Endothelial cell of umbilical vein (primary cell): ENCODE measurements around the gene IFNA10. TPM values are rescaled to one million over a fixed set of nuclear protein-coding genes. Genes with fewer than 3 reads are reported as not detected.
"Not testable (repeated sequence)": the region's sequence is repeated elsewhere in the genome, so short reads cannot be mapped to it uniquely, and the experiment has no call there.

Source experiments
- BruUV-seq: library from RNA; stranded (reverse); fragments of 400-500 nt; replicated peaks from 2 replicates; lab custom pipeline; 2021; lab: Mats Ljungman, UMichigan
- CTCF ChIA-PET: fragments of 300-600, 350-600 bp; sonication (Branson Sonifier 250); formaldehyde crosslinking; loops from one replicate; lab custom pipeline; 2021; ENCODE audit warnings: antibody characterized with exemption, inconsistent platforms; lab: Charles Lee
- POLR2A ChIA-PET: fragments of 300-600, 350-600 bp; sonication (Branson Sonifier 250); formaldehyde crosslinking; loops from one replicate; lab custom pipeline; 2021; ENCODE audit warnings: antibody characterized with exemption, inconsistent platforms; lab: Charles Lee
- DNase-seq: peaks from one replicate; pipeline ENCODE4 v3.0.0-alpha.2; 2011; ENCODE audit warnings: low read depth, low spot score
- FAIRE-seq: peaks from 2 replicates; lab custom pipeline; 2011; peaks lifted over from hg19 to GRCh38; lab: Jason Lieb, UNC
- H2AFZ ChIP-seq: 2 replicates; pipeline ENCODE4 v1.6.0; 2012; ENCODE audit warnings: low read depth, low read length, control low read depth, inconsistent platforms
- H3K27ac ChIP-seq: 2 replicates; pipeline ENCODE4 v1.5.1; 2011; ENCODE audit warnings: low read depth, mild to moderate bottlenecking, control low read depth, low read length, moderate library complexity; ENCODE audit not compliant: insufficient read depth
- H3K27me3 ChIP-seq, 2 experiments: 2 replicates each; pipeline versions ENCODE4 v1.6.0 to v1.6.1; 2011; ENCODE audit warnings: low read length in 2 of 2, mixed read lengths in 1 of 2; ENCODE audit not compliant: control insufficient read depth in 2 of 2, insufficient read depth in 2 of 2
- H3K36me3 ChIP-seq, 2 experiments: 2 replicates in 1 of 2; 3 replicates in 1 of 2; pipeline ENCODE4 v1.5.1; 2011; ENCODE audit warnings: low read length in 2 of 2, mild to moderate bottlenecking in 1 of 2, moderate library complexity in 1 of 2; ENCODE audit not compliant: control insufficient read depth in 2 of 2, insufficient read depth in 2 of 2; ENCODE audit errors: extremely low read depth in 1 of 2
- H3K4me1 ChIP-seq: 3 replicates; pipeline ENCODE4 v1.5.1; 2011; ENCODE audit warnings: mild to moderate bottlenecking, low read length; ENCODE audit not compliant: control insufficient read depth, insufficient read depth; ENCODE audit errors: extremely low read depth
- H3K4me2 ChIP-seq: 2 replicates; pipeline ENCODE4 v1.6.1; 2011; ENCODE audit warnings: low read length, control low read depth, mixed read lengths; ENCODE audit not compliant: insufficient read depth
- H3K4me3 ChIP-seq, 3 experiments: fragments of 200-600 bp in 1 of 3; sonication (generic), shearing (Covaris generic) in 1 of 3; replicated peaks in 1 of 3; 2 replicates each; pipeline ENCODE4 v1.5.1; 2011 to 2016; ENCODE audit warnings: control low read depth in 3 of 3, low read length in 3 of 3, mild to moderate bottlenecking in 2 of 3, inconsistent platforms in 1 of 3, low read depth in 1 of 3, moderate library complexity in 1 of 3; ENCODE audit not compliant: insufficient read depth in 1 of 3
- H3K79me2 ChIP-seq: 2 replicates; pipeline ENCODE4 v1.6.0; 2012; ENCODE audit warnings: low read length, inconsistent platforms; ENCODE audit not compliant: control insufficient read depth, insufficient read depth
- H3K9ac ChIP-seq: replicated peaks from 2 replicates; pipeline ENCODE3; 2011; ENCODE audit warnings: low read length, control low read depth; ENCODE audit not compliant: insufficient read depth; ENCODE audit errors: extremely low read depth
- H3K9me1 ChIP-seq: replicated peaks from 3 replicates; pipeline ENCODE4 v1.6.0; 2011; ENCODE audit warnings: mild to moderate bottlenecking, low read length; ENCODE audit not compliant: control insufficient read depth, insufficient read depth; ENCODE audit errors: extremely low read depth
- H3K9me3 ChIP-seq: replicated peaks from 2 replicates; pipeline ENCODE4 v1.5.1; 2012; ENCODE audit warnings: low read length, inconsistent platforms; ENCODE audit not compliant: control insufficient read depth, insufficient read depth
- H4K20me1 ChIP-seq: replicated peaks from 2 replicates; pipeline ENCODE3; 2011; ENCODE audit warnings: mild to moderate bottlenecking, low read length; ENCODE audit not compliant: control insufficient read depth, insufficient read depth; ENCODE audit errors: extremely low read depth
- EZH2 ChIP-seq: IDR thresholded peaks from 2 replicates; pipeline ENCODE4 v1.6.1; 2012; ENCODE audit warnings: borderline replicate concordance, low read depth, mild to moderate bottlenecking, moderate library complexity, low read length, inconsistent platforms; ENCODE audit not compliant: severe bottlenecking
- FOS ChIP-seq: IDR thresholded peaks from 2 replicates; pipeline ENCODE4 v1.6.1; 2011; ENCODE audit warnings: mild to moderate bottlenecking, low read length, moderate library complexity, borderline replicate concordance; ENCODE audit not compliant: insufficient read depth
- GATA2 ChIP-seq: IDR thresholded peaks from 2 replicates; pipeline ENCODE4 v1.7.0; 2011; ENCODE audit warnings: low read depth, mild to moderate bottlenecking, moderate library complexity, mixed read lengths, low read length; ENCODE audit not compliant: insufficient read length, insufficient read depth
- JUN ChIP-seq: IDR thresholded peaks from 2 replicates; pipeline ENCODE4 v1.6.1; 2011; ENCODE audit warnings: borderline replicate concordance, low read depth; ENCODE audit not compliant: insufficient read length, insufficient read depth
- MAX ChIP-seq: IDR thresholded peaks from 2 replicates; pipeline ENCODE4 v1.6.1; 2011; ENCODE audit not compliant: insufficient read depth, insufficient read length
- MYC ChIP-seq: IDR thresholded peaks from one replicate; pipeline ENCODE4 v1.6.1; 2011; ENCODE audit warnings: mild to moderate bottlenecking, low read depth, low read length
- POLR2A ChIP-seq: IDR thresholded peaks from 2 replicates; pipeline ENCODE4 v1.6.1; 2012; ENCODE audit warnings: low read depth, mild to moderate bottlenecking, control low read depth, low read length
- POLR2AphosphoS5 ChIP-seq: IDR thresholded peaks from 2 replicates; pipeline ENCODE4 v1.6.1; 2012; ENCODE audit warnings: low read depth, mild to moderate bottlenecking, control low read depth, low read length, moderate library complexity; ENCODE audit not compliant: insufficient read depth
- dilution Hi-C: fragments of 300-500 bp; cut with MboI; formaldehyde crosslinking; loops from one replicate; pipeline ENCODE4 v1.15.0; 2019; ENCODE audit warnings: low sequenced_read_pairs; ENCODE audit not compliant: extremely low pct_ligation_motif_present
- intact Hi-C: fragments of 100-400 bp; cut with micrococcal nuclease; formaldehyde crosslinking; loops from one replicate; pipeline ENCODE4 v1.10.0; 2022
- polyA plus RNA-seq, 4 experiments: library from polyadenylated mRNA; depleted of rRNA in 3 of 4; stranded (reverse) in 3 of 4; unstranded in 1 of 4; fragments of >200 nt; gene quantifications; 2 replicates each; pipeline versions ENCODE4 v1.2.1 to v1.2.3, GENCODE V29; 2011 to 2012; ENCODE audit warnings: missing spikeins in 1 of 4
- total RNA-seq: library from RNA; stranded (reverse); gene quantifications from 2 replicates; pipeline ENCODE4 v1.2.3, GENCODE V29; 2021
- TF ChIP-seq, protein P1 (sequence below), 2 donors: IDR thresholded peaks; 1 replicate in 1 of 2; 2 replicates in 1 of 2; pipeline ENCODE4 v1.5.1; 2011; ENCODE audit warnings: low read length in 2 of 2, mild to moderate bottlenecking in 2 of 2, moderate library complexity in 2 of 2, control low read depth in 1 of 2, inconsistent platforms in 1 of 2, low read depth in 1 of 2; ENCODE audit not compliant: insufficient read depth in 1 of 2; ENCODE audit errors: extremely low read depth in 1 of 2

IFNA10 gene
- total and polyA plus RNA-seq, 2 donors (not counting 3 experiments of a cell fraction or from before 2014, with no cell fraction given): not detected

GRCh38 chr9:21171351-21171750 lies 35.6 kb downstream of the IFNA10 start:
- H3K9me3 ChIP-seq: no peaks in the 10 kb centered on the region
- no peaks in the 10 kb centered on the region for H3K36me3 ChIP-seq
- no peaks in the 10 kb centered on the region for H3K4me1 ChIP-seq
- TF ChIP-seq POLR2AphosphoS5 (no peak), FOS (no peak), JUN (no peak), GATA2 (no peak), POLR2A (no peak), EZH2 (no peak), MAX (no peak), MYC (no peak)
- TF ChIP-seq, protein P1, sequence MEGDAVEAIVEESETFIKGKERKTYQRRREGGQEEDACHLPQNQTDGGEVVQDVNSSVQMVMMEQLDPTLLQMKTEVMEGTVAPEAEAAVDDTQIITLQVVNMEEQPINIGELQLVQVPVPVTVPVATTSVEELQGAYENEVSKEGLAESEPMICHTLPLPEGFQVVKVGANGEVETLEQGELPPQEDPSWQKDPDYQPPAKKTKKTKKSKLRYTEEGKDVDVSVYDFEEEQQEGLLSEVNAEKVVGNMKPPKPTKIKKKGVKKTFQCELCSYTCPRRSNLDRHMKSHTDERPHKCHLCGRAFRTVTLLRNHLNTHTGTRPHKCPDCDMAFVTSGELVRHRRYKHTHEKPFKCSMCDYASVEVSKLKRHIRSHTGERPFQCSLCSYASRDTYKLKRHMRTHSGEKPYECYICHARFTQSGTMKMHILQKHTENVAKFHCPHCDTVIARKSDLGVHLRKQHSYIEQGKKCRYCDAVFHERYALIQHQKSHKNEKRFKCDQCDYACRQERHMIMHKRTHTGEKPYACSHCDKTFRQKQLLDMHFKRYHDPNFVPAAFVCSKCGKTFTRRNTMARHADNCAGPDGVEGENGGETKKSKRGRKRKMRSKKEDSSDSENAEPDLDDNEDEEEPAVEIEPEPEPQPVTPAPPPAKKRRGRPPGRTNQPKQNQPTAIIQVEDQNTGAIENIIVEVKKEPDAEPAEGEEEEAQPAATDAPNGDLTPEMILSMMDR (IDR thresholded peaks at IDR 0.05; ENCODE audit: extremely low read depth in 1 of 2, insufficient read depth in 1 of 2, low read depth in 1 of 2, low read length in 2 of 2): no peak
- dilution Hi-C loops: no loop called here
- FAIRE-seq (no peak), DNase-seq (no peak)
- no peaks in the 10 kb centered on the region for H3K9me1 ChIP-seq
- H4K20me1 ChIP-seq: no peaks in the 10 kb centered on the region
- H3K79me2 ChIP-seq: no peaks in the 10 kb centered on the region
- H3K27me3 ChIP-seq: peaks cover 5 to 28% of the 10 kb centered on the region in 2 experiments
- intact Hi-C loops: no loop called here
- H3K4me2 ChIP-seq: no peak overlapping the region
- H3K27ac ChIP-seq: no peak overlapping the region
- no peak overlapping the region for H2AFZ ChIP-seq
- no peak overlapping the region for H3K9ac ChIP-seq
- no peak overlapping the region for H3K4me3 ChIP-seq
- POLR2A ChIA-PET: no interaction called here
- BruUV-seq: no TSS peak
- CTCF ChIA-PET: no interaction called here

GRCh38 chr9:21166560-21166959 lies 40.4 kb downstream of the IFNA10 start, which contains the start of gene IFNA21:
TSS of gene IFNA21 (minus strand) at chr9:21166660. CDS start at chr9:21166612, 48 bp downstream.
- CTCF ChIA-PET, H3K36me3 ChIP-seq, H3K4me2 ChIP-seq, H3K4me3 ChIP-seq, H3K79me2 ChIP-seq, H3K4me1 ChIP-seq, H3K9me1 ChIP-seq, intact Hi-C loops, FAIRE-seq, H4K20me1 ChIP-seq, H3K27ac ChIP-seq, H2AFZ ChIP-seq, DNase-seq, dilution Hi-C loops, BruUV-seq, H3K9ac ChIP-seq, POLR2A ChIA-PET, H3K9me3 ChIP-seq: not testable (repeated sequence)
- H3K27me3 ChIP-seq: peaks cover 0 to 15% of the 10 kb centered on the region in 2 experiments
